ENCODE results near the gene FLT1.

Gene FLT1

GRCh38 chr13:28494778-28495537, at the start of gene FLT1:
FLT1 (minus strand) TSS chr13:28495128; CDS start chr13:28494843, 285 bp downstream.
- no peak for FAIRE-seq

DNA sequence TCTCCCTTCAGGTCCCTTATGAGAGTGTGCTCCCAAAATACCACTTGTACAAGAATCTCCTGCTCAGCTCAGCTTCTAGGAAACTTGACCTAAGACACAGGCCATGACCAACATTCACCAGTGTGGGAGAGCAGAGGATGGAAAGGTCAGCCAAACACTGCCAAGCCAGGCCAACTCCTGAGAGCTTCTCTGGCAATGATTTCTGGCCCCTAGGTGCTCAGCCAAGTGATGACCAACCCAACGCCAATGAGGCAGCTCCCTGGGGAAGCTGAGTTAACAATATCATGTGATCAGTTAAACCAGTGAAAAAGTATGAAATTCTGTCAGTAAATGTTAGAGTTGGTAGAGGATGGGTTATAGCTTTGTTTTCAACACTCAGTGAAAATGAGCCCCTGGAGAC, 49.1 kb upstream of the FLT1 start:
- FAIRE-seq = no peak

DNA sequence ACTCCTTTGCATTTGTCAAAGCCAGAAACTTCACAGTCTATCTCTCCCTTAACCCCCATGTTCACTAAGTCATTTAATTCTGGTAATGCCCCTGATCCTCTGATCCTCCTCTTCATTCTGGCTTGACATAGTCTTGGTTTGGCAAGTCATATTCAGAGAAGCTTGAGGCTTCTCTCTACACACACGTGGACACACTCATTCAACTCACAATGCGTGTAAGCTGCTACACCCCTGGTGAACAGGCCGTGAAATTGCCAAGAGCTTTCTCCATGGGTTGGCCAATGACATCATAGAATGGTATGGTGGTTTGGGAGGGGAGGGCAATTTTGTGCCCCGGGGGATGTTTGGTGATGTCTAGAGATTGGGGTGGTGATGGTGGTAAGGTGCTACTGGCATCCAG, 47.9 kb upstream of the FLT1 start:
- no peak for FAIRE-seq

DNA sequence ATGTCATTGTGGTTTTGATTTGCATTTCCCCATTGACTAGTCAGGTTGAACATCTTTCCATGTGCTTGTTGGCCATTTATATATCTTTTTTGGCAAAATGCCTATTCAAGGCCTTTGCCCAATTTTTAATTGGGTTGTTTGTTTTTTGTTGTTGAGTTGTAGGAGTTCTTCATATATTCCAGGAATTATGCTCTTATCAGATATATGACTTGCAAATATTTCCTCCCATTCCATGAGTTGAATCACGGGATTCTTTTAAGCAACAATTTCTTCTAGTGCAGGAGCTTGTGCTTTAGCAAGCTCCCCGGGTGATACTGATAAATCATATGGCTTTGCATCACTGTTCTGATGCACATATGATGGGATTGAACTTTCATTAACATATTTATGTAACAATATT, 47.0 kb upstream of the FLT1 start:
- FAIRE-seq = no peak

GRCh38 chr13:28540612-28541011, 45.7 kb upstream of the FLT1 start:
- FAIRE-seq = no peak

- FAIRE-seq = no peak
These were observed 44.8 kb upstream of the FLT1 start for GRCh38 chr13:28539625-28540286.

GRCh38 chr13:28538932-28539331, 44.0 kb upstream of the FLT1 start:
- no peak for FAIRE-seq

DNA sequence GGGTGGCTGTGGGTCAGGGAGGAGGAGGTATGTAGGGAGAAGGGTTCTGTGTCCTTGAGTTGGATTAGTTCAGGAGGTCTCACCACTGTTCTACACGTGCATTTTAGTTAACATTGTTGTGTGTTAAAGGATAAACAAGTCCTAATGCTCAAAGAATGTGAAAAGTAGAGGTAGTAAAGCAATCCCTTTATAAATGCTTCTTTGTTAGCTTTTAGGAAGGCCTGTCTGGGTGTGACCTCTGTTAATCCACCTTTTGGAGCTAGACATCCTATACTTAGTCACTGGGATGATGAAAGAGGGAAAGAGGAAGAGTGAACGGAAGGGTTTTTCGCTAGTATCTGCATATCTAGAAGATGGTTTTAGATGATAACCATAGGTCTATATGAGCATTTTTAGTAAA, 42.2 kb upstream of the FLT1 start:
- no peak for FAIRE-seq

DNA sequence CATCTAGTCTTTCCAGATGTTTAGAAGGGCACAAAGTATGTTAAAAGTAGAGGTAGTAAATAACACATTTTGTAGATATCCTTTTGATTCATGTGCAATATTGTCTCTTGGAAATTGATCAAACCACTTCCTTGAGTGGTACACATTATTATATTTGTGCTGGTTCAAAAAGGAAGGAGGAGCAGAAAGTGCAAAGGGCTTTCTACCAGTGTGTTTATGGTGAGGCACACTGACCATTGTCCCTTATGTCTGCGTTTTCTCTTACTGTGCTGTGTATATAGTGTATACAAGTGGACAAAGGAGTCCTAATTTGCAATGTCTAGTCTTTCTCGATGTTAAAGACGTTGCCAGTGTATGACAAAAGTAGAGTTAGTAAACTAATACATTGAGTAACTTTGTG, 41.4 kb upstream of the FLT1 start:
- no peak for FAIRE-seq

GRCh38 chr13:28535734-28536133, 40.8 kb upstream of the FLT1 start:
- no peak for FAIRE-seq

DNA sequence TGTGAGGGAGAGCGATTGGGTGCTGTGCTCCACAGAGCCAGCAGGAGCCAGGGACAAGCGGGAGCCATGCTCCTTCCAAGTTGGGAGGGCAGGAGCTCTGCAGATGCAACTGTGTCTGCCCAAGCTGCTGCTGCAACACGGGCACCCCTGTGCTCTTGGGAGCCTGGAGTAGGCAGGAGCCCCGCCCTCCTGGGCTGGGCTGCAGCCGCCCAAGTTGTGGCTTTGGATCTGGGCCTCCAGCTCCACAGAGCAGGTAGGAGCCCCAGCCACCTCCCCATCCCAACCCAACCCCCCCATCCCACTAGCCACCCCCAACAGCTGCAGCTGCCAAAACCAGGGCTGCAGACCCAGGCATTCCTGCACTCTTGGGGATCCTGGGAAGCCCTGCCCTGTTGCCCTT, 39.9 kb upstream of the FLT1 start:
- no peak for FAIRE-seq

GRCh38 chr13:28534210-28534609, 39.3 kb upstream of the FLT1 start:
- FAIRE-seq = no peak

DNA sequence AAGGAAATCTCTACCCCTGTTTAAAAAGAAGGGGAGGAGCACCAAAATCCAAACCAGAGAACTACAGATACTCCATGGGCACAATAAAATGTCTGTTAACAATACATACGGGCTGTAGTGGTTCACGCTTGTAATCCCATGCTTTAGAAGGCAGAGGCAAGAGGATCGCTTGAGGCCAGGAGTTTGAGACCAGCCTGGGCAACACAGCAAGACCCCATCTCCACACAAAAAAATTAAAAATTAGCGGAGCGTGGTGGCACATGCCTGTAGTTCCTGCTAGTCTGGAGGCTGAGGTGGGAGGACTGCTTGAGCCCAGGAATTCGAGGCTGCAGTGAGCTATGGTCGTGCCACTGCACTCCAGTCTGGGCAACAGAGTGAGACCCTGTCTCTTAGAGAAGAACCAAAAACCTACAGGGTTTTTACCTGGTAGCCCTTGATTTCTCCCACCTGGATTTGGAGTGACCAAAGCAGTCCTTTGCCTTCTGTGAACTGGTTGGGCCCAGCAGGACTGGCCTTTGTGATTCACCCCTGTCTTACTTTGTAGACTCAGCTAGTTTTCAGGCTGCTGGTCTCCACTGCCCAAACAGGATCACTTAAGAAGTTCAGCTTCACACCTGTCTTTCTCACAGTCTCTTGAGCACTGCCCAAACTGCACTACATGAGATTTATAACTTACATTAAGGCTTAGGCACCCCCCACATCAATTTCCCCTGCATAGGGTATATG, 38.7 kb upstream of the FLT1 start:
- FAIRE-seq = no peak

- no peak for FAIRE-seq
These were observed 38.2 kb upstream of the FLT1 start for GRCh38 chr13:28533125-28533436.

DNA sequence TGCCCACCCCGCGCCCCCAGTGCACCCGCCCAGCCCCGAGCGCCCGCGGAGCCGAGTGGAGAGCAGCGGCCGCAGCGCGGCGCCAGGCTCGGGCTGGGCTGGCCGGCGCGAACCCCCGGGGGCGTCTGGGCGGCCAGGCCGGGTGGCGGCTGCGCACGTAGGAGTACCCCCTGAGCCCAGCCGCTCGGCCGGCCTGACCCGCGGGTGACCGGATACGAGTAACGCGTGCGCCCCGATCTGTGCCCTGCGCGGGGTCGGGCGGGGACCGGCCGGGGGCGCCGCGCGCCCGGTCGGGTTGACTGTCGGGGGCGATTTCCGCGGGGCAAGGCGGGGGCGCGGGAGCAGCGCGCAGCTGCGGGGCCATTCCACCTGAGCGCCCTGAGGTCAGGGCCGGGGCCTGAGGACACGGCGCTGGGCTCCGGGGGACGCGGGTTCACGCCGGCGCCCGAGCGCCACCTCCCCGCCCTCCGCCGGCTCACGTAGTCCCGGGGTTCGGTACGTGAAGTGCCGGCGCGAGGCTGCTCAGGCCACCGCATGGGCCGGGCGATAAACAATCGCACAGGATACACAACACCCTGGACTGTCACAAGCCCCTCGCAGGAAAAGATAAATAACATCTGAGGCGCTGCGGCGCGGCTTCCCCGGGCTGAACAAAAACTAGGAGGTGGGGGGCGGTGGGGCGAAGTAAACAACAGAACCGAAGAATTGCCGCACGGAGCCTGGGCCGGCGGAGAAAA, 37.6 kb upstream of the FLT1 start:
- FAIRE-seq = no peak

DNA sequence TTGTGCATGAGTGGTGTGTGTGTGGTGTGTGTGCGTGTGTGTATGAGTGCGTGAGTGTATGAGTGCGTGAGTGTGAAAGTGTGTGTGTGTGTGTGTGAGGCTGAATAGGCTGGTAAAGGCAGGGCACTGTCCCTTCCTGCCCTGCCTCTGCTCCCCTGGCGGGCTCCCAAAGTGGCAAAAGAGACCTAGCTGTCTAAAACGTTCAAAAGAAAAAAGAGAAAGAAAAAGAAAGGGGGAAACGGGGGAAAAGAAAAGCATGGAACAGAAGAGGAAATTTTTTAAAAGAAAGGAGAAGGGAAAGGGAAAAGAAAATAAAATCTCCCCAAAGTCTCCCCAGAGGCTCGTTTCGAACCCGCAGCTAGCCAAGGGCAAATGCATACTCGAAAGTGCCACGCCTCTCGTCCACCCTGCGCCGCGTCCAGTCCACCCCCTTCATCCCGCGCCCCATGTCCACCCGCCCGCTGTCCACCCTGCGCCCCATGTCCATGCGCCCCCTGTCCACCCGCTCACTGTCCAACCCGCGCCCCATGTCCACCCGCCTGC, 37.0 kb upstream of the FLT1 start:
- FAIRE-seq = no peak

GRCh38 chr13:28531077-28531844, 36.3 kb upstream of the FLT1 start:
- FAIRE-seq = no peak

- no peak for FAIRE-seq
These were observed 35.8 kb upstream of the FLT1 start for GRCh38 chr13:28530729-28531076.

GRCh38 chr13:28529836-28530235, 34.9 kb upstream of the FLT1 start:
- no peak for FAIRE-seq

DNA sequence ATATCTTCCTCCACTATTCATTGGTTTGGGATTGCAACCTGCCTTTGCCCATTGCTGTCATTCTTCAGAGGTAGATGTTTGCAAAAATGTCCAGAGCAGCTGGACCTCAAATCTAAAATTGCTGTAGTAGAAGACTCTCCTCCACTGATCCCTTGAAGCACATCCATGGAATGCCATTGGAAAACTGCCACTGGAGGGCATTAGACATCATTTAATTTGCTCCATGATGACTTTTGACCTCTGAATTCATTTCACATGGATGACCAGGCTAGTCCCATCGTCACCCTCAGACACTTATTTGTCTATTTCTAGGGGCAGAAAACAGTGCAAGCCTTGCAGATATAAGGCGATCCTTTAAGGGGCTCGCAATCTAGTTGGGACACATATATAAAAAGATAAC, 33.9 kb upstream of the FLT1 start:
- no peak for FAIRE-seq

DNA sequence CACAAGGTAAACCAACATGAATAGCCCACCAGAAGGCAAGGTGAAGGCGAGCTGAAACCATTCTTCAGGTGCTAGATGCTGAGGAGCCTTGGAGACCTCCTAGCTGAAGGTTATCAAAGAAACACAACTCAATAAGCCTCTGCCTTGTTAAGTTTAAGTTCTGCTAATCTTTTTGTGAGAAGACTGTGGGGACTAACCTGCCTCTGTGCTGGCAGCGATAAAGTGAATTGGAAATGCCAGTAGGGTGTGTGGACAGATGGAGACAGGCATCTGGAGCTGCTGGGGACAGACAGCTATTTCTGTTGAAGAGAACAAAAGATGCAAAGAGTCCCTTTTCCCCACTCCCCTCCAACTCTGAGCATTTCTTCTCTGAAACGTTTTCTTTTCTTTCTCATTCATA, 33.5 kb upstream of the FLT1 start:
- no peak for FAIRE-seq

- no peak for FAIRE-seq
These were observed 32.7 kb upstream of the FLT1 start for GRCh38 chr13:28527629-28528028.

- no peak for FAIRE-seq
These were observed 31.9 kb upstream of the FLT1 start for GRCh38 chr13:28526876-28527275.

All from islet of Langerhans (tissue), 1 donor.